Neural cell (in vitro differentiated cells): ENCODE data around the gene TPST1. TPM values are rescaled to one million over a fixed set of nuclear protein-coding genes. Genes with fewer than 3 reads are reported as not detected.

ENCODE experiments used
- H2AFZ ChIP-seq: fragments of 200-600, 300-800 bp; sonication (generic), shearing (Covaris generic); 2 replicates; pipeline ENCODE4 v1.6.0; 2014; ENCODE audit warnings: low read depth, mild to moderate bottlenecking, antibody characterized with exemption, low read length, moderate library complexity
- H3F3A ChIP-seq: fragments of 200-600 bp; shearing (Covaris generic); 2 replicates; pipeline ENCODE4 v1.6.1; 2016; ENCODE audit warnings: mild to moderate bottlenecking, moderate library complexity, mixed read lengths, antibody characterized with exemption, low read length; ENCODE audit not compliant: insufficient read depth, poor library complexity, severe bottlenecking
- H3K27ac ChIP-seq: fragments of 200-600, 300-800 bp; sonication (generic), shearing (Covaris generic); 2 replicates; pipeline ENCODE4 v1.5.1; 2014; ENCODE audit warnings: mild to moderate bottlenecking, low read length, moderate library complexity
- H3K27me3 ChIP-seq: fragments of 300-800, 200-600 bp; sonication (generic), shearing (Covaris generic); 2 replicates; pipeline ENCODE4 v1.6.0; 2014; ENCODE audit warnings: mild to moderate bottlenecking, low read depth, low read length, moderate library complexity; ENCODE audit not compliant: insufficient read depth
- H3K36me3 ChIP-seq: fragments of 300-800, 200-600 bp; sonication (generic), shearing (Covaris generic); 2 replicates; pipeline ENCODE4 v1.5.1; 2014; ENCODE audit warnings: mild to moderate bottlenecking, antibody characterized with exemption, low read length, moderate library complexity; ENCODE audit not compliant: insufficient read depth
- H3K4me2 ChIP-seq: fragments of 300-800, 200-600 bp; sonication (generic), shearing (Covaris generic); 2 replicates; pipeline ENCODE4 v1.6.0; 2014; ENCODE audit warnings: mild to moderate bottlenecking, low read length
- H3K4me3 ChIP-seq: fragments of 300-800, 200-600 bp; sonication (generic), shearing (Covaris generic); 2 replicates; pipeline ENCODE4 v1.5.1; 2014; ENCODE audit warnings: mild to moderate bottlenecking, low read length, moderate library complexity
- H3K79me2 ChIP-seq: fragments of 200-600 bp; shearing (Covaris generic); replicated peaks from 2 replicates; pipeline ENCODE4 v1.6.0; 2014; ENCODE audit warnings: mild to moderate bottlenecking, low read length, moderate library complexity; ENCODE audit not compliant: insufficient read depth
- H3K9ac ChIP-seq: fragments of 300-800, 200-600 bp; sonication (generic), shearing (Covaris generic); 2 replicates; pipeline ENCODE4 v1.6.1; 2016; ENCODE audit warnings: mild to moderate bottlenecking, low read length, mixed read lengths
- H3K9me2 ChIP-seq: fragments of 200-600 bp; shearing (Covaris generic); 2 replicates; pipeline ENCODE4 v1.6.1; 2016; ENCODE audit warnings: mild to moderate bottlenecking, low read length, mixed read lengths; ENCODE audit not compliant: insufficient read depth
- H3K9me3 ChIP-seq: fragments of 200-600, 300-800 bp; sonication (generic), shearing (Covaris generic); 2 replicates; pipeline ENCODE4 v1.6.1; 2016; ENCODE audit warnings: mild to moderate bottlenecking, mixed run types, low read length, moderate library complexity, mixed read lengths
- H4K20me1 ChIP-seq: fragments of 200-600 bp; shearing (Covaris generic); 2 replicates; pipeline ENCODE4 v1.6.1; 2016; ENCODE audit warnings: mild to moderate bottlenecking, mixed run types; ENCODE audit not compliant: insufficient read depth
- EP300 ChIP-seq: fragments of 450-650 bp; conservative IDR thresholded peaks from 2 replicates; pipeline ENCODE4 v1.6.1; 2014; ENCODE audit warnings: antibody characterized with exemption, mild to moderate bottlenecking, moderate library complexity; ENCODE audit not compliant: poor library complexity, severe bottlenecking
- EZH2 ChIP-seq: fragments of 200-600, 300-800 bp; shearing (Covaris generic), sonication (generic); IDR thresholded peaks from 2 replicates; pipeline ENCODE4 v1.6.1; 2014; ENCODE audit warnings: antibody characterized with exemption, low read length, borderline replicate concordance, mild to moderate bottlenecking; ENCODE audit not compliant: insufficient read depth, poor library complexity, severe bottlenecking
- MXI1 ChIP-seq: fragments of 450-650 bp; conservative IDR thresholded peaks from 2 replicates; pipeline ENCODE4 v1.6.1; 2014; ENCODE audit warnings: antibody characterized with exemption, mild to moderate bottlenecking; ENCODE audit not compliant: poor library complexity, severe bottlenecking
- POLR2AphosphoS5 ChIP-seq: IDR thresholded peaks from 2 replicates; pipeline ENCODE4 v1.6.1; 2012
- RAD21 ChIP-seq: fragments of 450-650 bp; conservative IDR thresholded peaks from 2 replicates; pipeline ENCODE4 v1.6.1; 2014; ENCODE audit warnings: antibody characterized with exemption, mild to moderate bottlenecking, moderate library complexity
- SMC3 ChIP-seq: fragments of 450-650 bp; conservative IDR thresholded peaks from 2 replicates; pipeline ENCODE4 v1.6.1; 2014; ENCODE audit warnings: antibody characterized with exemption, mild to moderate bottlenecking, moderate library complexity; ENCODE audit not compliant: poor library complexity
- TAF1 ChIP-seq: IDR thresholded peaks from 2 replicates; pipeline ENCODE4 v1.6.1; 2012; ENCODE audit warnings: low read depth
- polyA plus RNA-seq: library from polyadenylated mRNA; depleted of rRNA; stranded (reverse); fragments of >200 nt; gene quantifications from 2 replicates; pipeline ENCODE4 v1.2.3, GENCODE V29; 2014
- TF ChIP-seq, protein P1 (sequence below): IDR thresholded peaks from 2 replicates; pipeline ENCODE4 v1.6.1; 2012; ENCODE audit warnings: borderline replicate concordance
- TF ChIP-seq, protein P2 (sequence below): fragments of 450-650 bp; IDR thresholded peaks from 2 replicates; pipeline ENCODE4 v1.5.1; 2014; ENCODE audit warnings: antibody characterized with exemption, mild to moderate bottlenecking, moderate library complexity; ENCODE audit not compliant: poor library complexity, severe bottlenecking

TPST1 gene
- polyA plus RNA-seq, 1 donor from 2014 or later, result 58.5 TPM

DNA sequence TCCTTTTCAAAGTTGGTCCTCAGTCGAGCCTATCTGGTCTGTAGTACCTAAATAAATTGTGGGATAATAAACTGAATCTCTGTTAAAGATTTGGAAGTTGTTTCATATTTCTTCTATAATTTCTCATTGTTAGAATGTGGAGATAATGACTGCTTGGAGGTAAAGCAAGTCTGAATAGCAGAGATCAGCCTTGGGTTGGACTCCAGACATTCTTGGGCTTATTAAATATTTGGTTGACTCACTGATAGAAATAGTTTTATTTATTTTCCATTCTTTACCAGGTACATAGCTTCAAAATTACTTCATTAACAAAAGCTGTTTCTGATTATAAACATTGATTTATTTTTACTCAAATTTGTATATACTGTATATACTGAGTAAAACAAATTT, 34.3 kb downstream of the TPST1 start:
- Histone ChIP-seq H3K4me2 (no peak overlapping the region), H3K9ac (no peak overlapping the region), H3K79me2 (peaks cover 10% of the 10 kb centered on the region), H3F3A (no peaks in the 10 kb centered on the region), H3K36me3 (no peaks in the 10 kb centered on the region), H3K9me2 (no peaks in the 10 kb centered on the region), H2AFZ (no peak overlapping the region), H3K27me3 (no peaks in the 10 kb centered on the region), H3K27ac (no peak overlapping the region), H4K20me1 (no peaks in the 10 kb centered on the region), H3K4me3 (no peak overlapping the region), H3K9me3 (no peaks in the 10 kb centered on the region)
- TF ChIP-seq, protein P1, sequence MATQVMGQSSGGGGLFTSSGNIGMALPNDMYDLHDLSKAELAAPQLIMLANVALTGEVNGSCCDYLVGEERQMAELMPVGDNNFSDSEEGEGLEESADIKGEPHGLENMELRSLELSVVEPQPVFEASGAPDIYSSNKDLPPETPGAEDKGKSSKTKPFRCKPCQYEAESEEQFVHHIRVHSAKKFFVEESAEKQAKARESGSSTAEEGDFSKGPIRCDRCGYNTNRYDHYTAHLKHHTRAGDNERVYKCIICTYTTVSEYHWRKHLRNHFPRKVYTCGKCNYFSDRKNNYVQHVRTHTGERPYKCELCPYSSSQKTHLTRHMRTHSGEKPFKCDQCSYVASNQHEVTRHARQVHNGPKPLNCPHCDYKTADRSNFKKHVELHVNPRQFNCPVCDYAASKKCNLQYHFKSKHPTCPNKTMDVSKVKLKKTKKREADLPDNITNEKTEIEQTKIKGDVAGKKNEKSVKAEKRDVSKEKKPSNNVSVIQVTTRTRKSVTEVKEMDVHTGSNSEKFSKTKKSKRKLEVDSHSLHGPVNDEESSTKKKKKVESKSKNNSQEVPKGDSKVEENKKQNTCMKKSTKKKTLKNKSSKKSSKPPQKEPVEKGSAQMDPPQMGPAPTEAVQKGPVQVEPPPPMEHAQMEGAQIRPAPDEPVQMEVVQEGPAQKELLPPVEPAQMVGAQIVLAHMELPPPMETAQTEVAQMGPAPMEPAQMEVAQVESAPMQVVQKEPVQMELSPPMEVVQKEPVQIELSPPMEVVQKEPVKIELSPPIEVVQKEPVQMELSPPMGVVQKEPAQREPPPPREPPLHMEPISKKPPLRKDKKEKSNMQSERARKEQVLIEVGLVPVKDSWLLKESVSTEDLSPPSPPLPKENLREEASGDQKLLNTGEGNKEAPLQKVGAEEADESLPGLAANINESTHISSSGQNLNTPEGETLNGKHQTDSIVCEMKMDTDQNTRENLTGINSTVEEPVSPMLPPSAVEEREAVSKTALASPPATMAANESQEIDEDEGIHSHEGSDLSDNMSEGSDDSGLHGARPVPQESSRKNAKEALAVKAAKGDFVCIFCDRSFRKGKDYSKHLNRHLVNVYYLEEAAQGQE, result no peak
- TF ChIP-seq EZH2 (no peak), TAF1 (no peak), RAD21 (no peak), EP300 (no peak), SMC3 (no peak), POLR2AphosphoS5 (no peak), MXI1 (no peak)
- TF ChIP-seq, protein P2, sequence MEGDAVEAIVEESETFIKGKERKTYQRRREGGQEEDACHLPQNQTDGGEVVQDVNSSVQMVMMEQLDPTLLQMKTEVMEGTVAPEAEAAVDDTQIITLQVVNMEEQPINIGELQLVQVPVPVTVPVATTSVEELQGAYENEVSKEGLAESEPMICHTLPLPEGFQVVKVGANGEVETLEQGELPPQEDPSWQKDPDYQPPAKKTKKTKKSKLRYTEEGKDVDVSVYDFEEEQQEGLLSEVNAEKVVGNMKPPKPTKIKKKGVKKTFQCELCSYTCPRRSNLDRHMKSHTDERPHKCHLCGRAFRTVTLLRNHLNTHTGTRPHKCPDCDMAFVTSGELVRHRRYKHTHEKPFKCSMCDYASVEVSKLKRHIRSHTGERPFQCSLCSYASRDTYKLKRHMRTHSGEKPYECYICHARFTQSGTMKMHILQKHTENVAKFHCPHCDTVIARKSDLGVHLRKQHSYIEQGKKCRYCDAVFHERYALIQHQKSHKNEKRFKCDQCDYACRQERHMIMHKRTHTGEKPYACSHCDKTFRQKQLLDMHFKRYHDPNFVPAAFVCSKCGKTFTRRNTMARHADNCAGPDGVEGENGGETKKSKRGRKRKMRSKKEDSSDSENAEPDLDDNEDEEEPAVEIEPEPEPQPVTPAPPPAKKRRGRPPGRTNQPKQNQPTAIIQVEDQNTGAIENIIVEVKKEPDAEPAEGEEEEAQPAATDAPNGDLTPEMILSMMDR, result no peak

DNA sequence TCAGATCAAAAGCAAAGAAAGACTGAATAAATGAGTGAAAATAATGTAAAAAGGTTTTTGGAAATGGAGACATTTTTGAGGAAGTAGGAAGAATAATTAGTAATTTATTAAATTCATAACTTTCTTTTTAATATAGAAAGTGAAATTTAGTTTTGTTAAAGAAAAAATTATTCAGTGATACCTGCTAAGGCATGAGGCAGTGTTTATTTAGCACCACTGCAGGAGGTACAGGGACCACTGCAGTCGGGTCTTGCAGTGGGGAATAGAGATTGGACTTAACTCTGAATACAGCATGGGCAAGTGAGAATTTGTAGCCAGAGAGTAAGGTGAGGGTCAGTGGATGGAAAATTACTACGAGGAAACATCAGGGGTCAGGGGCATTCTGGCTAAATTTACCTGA, 39.9 kb downstream of the TPST1 start:
- H3K36me3 ChIP-seq, result no peaks in the 10 kb centered on the region
- no peak overlapping the region for H3K4me3 ChIP-seq
- H3K4me2 ChIP-seq, result no peak overlapping the region
- peaks cover 10% of the 10 kb centered on the region for H3K79me2 ChIP-seq
- H3K9me3 ChIP-seq, result no peaks in the 10 kb centered on the region
- H3K27ac ChIP-seq, result no peak overlapping the region
- H3F3A ChIP-seq, result no peaks in the 10 kb centered on the region
- TF ChIP-seq EZH2 (no peak), EP300 (no peak), RAD21 (no peak), SMC3 (no peak), MXI1 (no peak), TAF1 (no peak), POLR2AphosphoS5 (no peak)
- TF ChIP-seq, protein P2, result no peak
- TF ChIP-seq, protein P1, result no peak
- no peak overlapping the region for H2AFZ ChIP-seq
- H4K20me1 ChIP-seq, result no peaks in the 10 kb centered on the region
- no peaks in the 10 kb centered on the region for H3K27me3 ChIP-seq
- H3K9me2 ChIP-seq, result no peaks in the 10 kb centered on the region
- no peak overlapping the region for H3K9ac ChIP-seq
